Activated CD8-positive, alpha-beta T cell treated with anti-CD3 and anti-CD28 coated beads for 36 hours (primary cell): ENCODE data around the gene TENT4B. TPM values are rescaled to one million over a fixed set of nuclear protein-coding genes. Genes with fewer than 3 reads are reported as not detected.

Experiments
- ATAC-seq: fragments of 200-7000 bp; cut with Tn5 transposase; one replicate; pipeline ENCODE4 v1.10.0; 2021; ENCODE audit warnings: mild to moderate bottlenecking, moderate library complexity
- CTCF ChIA-PET: fragments of 350-600 bp; sonication (Branson Sonifier 250); formaldehyde crosslinking; loops from one replicate; lab custom pipeline; 2021; ENCODE audit warnings: antibody characterized with exemption; lab: Charles Lee
- POLR2A ChIA-PET: fragments of 350-600 bp; sonication (Branson Sonifier 250); formaldehyde crosslinking; loops from one replicate; lab custom pipeline; 2021; ENCODE audit warnings: antibody characterized with exemption; lab: Charles Lee
- DNase-seq: peaks from one replicate; pipeline ENCODE4 v3.0.0-alpha.2; 2020
- H3K27ac Mint-ChIP-seq: one replicate; pipeline ENCODE4 v1.8.0; 2021; ENCODE audit warnings: mild to moderate bottlenecking, mixed read lengths
- H3K27me3 Mint-ChIP-seq: one replicate; pipeline ENCODE4 v1.8.0; 2021; ENCODE audit warnings: mixed read lengths
- H3K36me3 Mint-ChIP-seq: one replicate; pipeline ENCODE4 v1.8.0; 2021; ENCODE audit warnings: low read depth, mixed read lengths
- H3K4me1 Mint-ChIP-seq: one replicate; pipeline ENCODE4 v1.8.0; 2021; ENCODE audit warnings: low read depth, mixed read lengths
- H3K4me3 Mint-ChIP-seq: one replicate; pipeline ENCODE4 v1.8.0; 2021; ENCODE audit warnings: mild to moderate bottlenecking, moderate library complexity, mixed read lengths
- H3K9me3 Mint-ChIP-seq: one replicate; pipeline ENCODE4 v1.8.0; 2021; ENCODE audit warnings: mixed read lengths
- CTCF ChIP-seq: fragments of 200-600 bp; IDR thresholded peaks from one replicate; pipeline ENCODE4 v1.8.0; 2022; ENCODE audit warnings: antibody characterized with exemption, mild to moderate bottlenecking
- intact Hi-C: fragments of 100-400 bp; cut with micrococcal nuclease; formaldehyde crosslinking; loops from one replicate; pipeline ENCODE4 v1.10.0; 2022
- total RNA-seq, 2 experiments: library from RNA; stranded (reverse); gene quantifications; one replicate each; pipeline ENCODE4 v1.2.3, GENCODE V29; 2021

Gene TENT4B
- total RNA-seq, 2 experiments from 2014 or later: 19.0 to 19.2 TPM

GRCh38 chr16:50228364-50228868 is 75.3 kb downstream of the TENT4B start:
- Mint-ChIP-seq H3K36me3 (peaks cover 23% of the 10 kb centered on the region), H3K4me3 (no peak overlapping the region), H3K4me1 (peaks cover 9% of the 10 kb centered on the region), H3K27ac (no peak overlapping the region), H3K9me3 (no peaks in the 10 kb centered on the region), H3K27me3 (no peaks in the 10 kb centered on the region)
- no peak for TF ChIP-seq CTCF
- ChIA-PET POLR2A (interaction anchor here (1.8 kb wide), 1 partner anchor 17 kb away, joined by 4 read pairs; no protein-coding TSS in a partner anchor), CTCF (interaction anchor here (0.8 to 1.0 kb wide), 4 partner anchors 11 to 141 kb away, joined by 3 to 4 read pairs (median 4); no protein-coding TSS in a partner anchor)
- DNase-seq (peak; percentile 19), ATAC-seq (peak; percentile 30)
- intact Hi-C loops: no loop called here

GRCh38 chr16:50229149-50229726 is 76.1 kb downstream of the TENT4B start:
- ChIA-PET CTCF (no interaction called here), POLR2A (interaction anchor here (0.6 to 1.8 kb wide), 2 partner anchors 16 kb away, joined by 3 to 4 read pairs; no protein-coding TSS in a partner anchor)
- Mint-ChIP-seq H3K27ac (no peak overlapping the region), H3K9me3 (no peaks in the 10 kb centered on the region), H3K27me3 (no peaks in the 10 kb centered on the region), H3K36me3 (peaks cover 22% of the 10 kb centered on the region), H3K4me3 (no peak overlapping the region), H3K4me1 (peaks cover 9% of the 10 kb centered on the region)
- intact Hi-C loops: no loop called here
- ATAC-seq (no peak), DNase-seq (no peak)
- TF ChIP-seq CTCF: no peak

- TF ChIP-seq CTCF: no peak
- H3K4me1 Mint-ChIP-seq: no peaks in the 10 kb centered on the region
- no peak overlapping the region for H3K4me3 Mint-ChIP-seq
- no peaks in the 10 kb centered on the region for H3K36me3 Mint-ChIP-seq
- ATAC-seq (no peak), DNase-seq (no peak)
- intact Hi-C loops: no loop called here
- ChIA-PET POLR2A (interaction anchor here (0.6 kb wide), 2 partner anchors 8 to 16 kb away, joined by 3 to 4 read pairs; no protein-coding TSS in a partner anchor), CTCF (interaction anchor here (0.9 kb wide), 1 partner anchor 13 kb away, joined by 4 read pairs; no protein-coding TSS in a partner anchor)
- H3K27me3 Mint-ChIP-seq: no peaks in the 10 kb centered on the region
- H3K9me3 Mint-ChIP-seq: no peaks in the 10 kb centered on the region
- no peak overlapping the region for H3K27ac Mint-ChIP-seq
Measured at GRCh38 chr16:50234771-50235556, 81.9 kb downstream of the TENT4B start.

- no peak for TF ChIP-seq CTCF
- H3K36me3 Mint-ChIP-seq: no peaks in the 10 kb centered on the region
- no peak for DNase-seq
- ATAC-seq: no peak
- no peak overlapping the region for H3K27ac Mint-ChIP-seq
- intact Hi-C loops: no loop called here
- ChIA-PET POLR2A (interaction anchor here (1.5 kb wide), 1 partner anchor 10 kb away, joined by 7 read pairs; no protein-coding TSS in a partner anchor), CTCF (interaction anchor here (0.9 kb wide), 1 partner anchor 13 kb away, joined by 4 read pairs; no protein-coding TSS in a partner anchor)
- no peaks in the 10 kb centered on the region for H3K9me3 Mint-ChIP-seq
- H3K4me3 Mint-ChIP-seq: no peak overlapping the region
- H3K27me3 Mint-ChIP-seq: no peaks in the 10 kb centered on the region
- H3K4me1 Mint-ChIP-seq: no peaks in the 10 kb centered on the region
Measured at GRCh38 chr16:50235581-50235980, 82.5 kb downstream of the TENT4B start.
